Caco-2 (cell line): Measurements from ENCODE around the gene RNASE12. TPM values are rescaled to one million over a fixed set of nuclear protein-coding genes. Genes with fewer than 3 reads are reported as not detected.
"Not testable (repeated sequence)": the region's sequence is repeated elsewhere in the genome, so short reads cannot be mapped to it uniquely, and the experiment has no call there.

Experiments
- BruUV-seq: library from RNA; stranded (reverse); fragments of 400-500 nt; replicated peaks from 2 replicates; lab custom pipeline; 2021; lab: Mats Ljungman, UMichigan
- CTCF ChIA-PET: fragments of 300-600 bp; sonication (Branson Sonifier 250); formaldehyde crosslinking; loops from one replicate; lab custom pipeline; 2022; ENCODE audit warnings: antibody characterized with exemption; lab: Charles Lee
- POLR2A ChIA-PET: fragments of 300-600 bp; sonication (Branson Sonifier 250); formaldehyde crosslinking; loops from one replicate; lab custom pipeline; 2022; ENCODE audit warnings: antibody characterized with exemption; lab: Charles Lee
- DNase-seq, 2 experiments: peaks; one replicate each; pipeline versions ENCODE4 v3.0.0 to v3.0.0-alpha.2; 2020 to 2022
- H3K27me3 ChIP-seq: replicated peaks from 2 replicates; pipeline ENCODE4 v1.6.0; 2011; ENCODE audit warnings: low read length; ENCODE audit not compliant: control insufficient read depth, insufficient read depth
- H3K36me3 ChIP-seq: 2 replicates; pipeline ENCODE4 v1.5.1; 2011; ENCODE audit warnings: low read length; ENCODE audit not compliant: control insufficient read depth, insufficient read depth
- H3K4me1 ChIP-seq: fragments of 250-450 bp; sonication (Bioruptor Pico); 2 replicates; pipeline ENCODE4 v1.5.1; 2020; ENCODE audit warnings: mild to moderate bottlenecking
- H3K4me3 ChIP-seq: 2 replicates; pipeline ENCODE4 v1.5.1; 2011; ENCODE audit warnings: low read depth, mild to moderate bottlenecking, control low read depth, low read length
- H3K9me3 ChIP-seq: fragments of 250-450 bp; sonication (Bioruptor Pico); 2 replicates; pipeline ENCODE4 v1.5.1; 2020; ENCODE audit warnings: mild to moderate bottlenecking, moderate library complexity
- H3K27ac Mint-ChIP-seq: one replicate; pipeline ENCODE4 v1.8.0; 2022; ENCODE audit warnings: mixed read lengths; ENCODE audit not compliant: unreplicated experiment
- H3K27me3 Mint-ChIP-seq: one replicate; pipeline ENCODE4 v1.8.0; 2022; ENCODE audit warnings: mixed read lengths; ENCODE audit not compliant: insufficient read depth, unreplicated experiment
- H3K36me3 Mint-ChIP-seq: one replicate; pipeline ENCODE4 v1.8.0; 2022; ENCODE audit warnings: mild to moderate bottlenecking, mixed read lengths; ENCODE audit not compliant: insufficient read depth, unreplicated experiment
- H3K4me1 Mint-ChIP-seq: one replicate; pipeline ENCODE4 v1.8.0; 2022; ENCODE audit warnings: low read depth, mixed read lengths; ENCODE audit not compliant: unreplicated experiment
- H3K4me3 Mint-ChIP-seq: one replicate; pipeline ENCODE4 v1.8.0; 2022; ENCODE audit warnings: mild to moderate bottlenecking, moderate library complexity, mixed read lengths; ENCODE audit not compliant: unreplicated experiment
- H3K9me3 Mint-ChIP-seq: one replicate; pipeline ENCODE4 v1.8.0; 2022; ENCODE audit warnings: mixed read lengths; ENCODE audit not compliant: unreplicated experiment
- intact Hi-C: fragments of 100-400 bp; cut with micrococcal nuclease; formaldehyde crosslinking; loops from one replicate; pipeline ENCODE4 v1.10.0; 2022; ENCODE audit not compliant: unreplicated experiment
- total RNA-seq: library from RNA; stranded (reverse); gene quantifications from 2 replicates; pipeline ENCODE4 v1.2.3, GENCODE V29; 2022
- TF ChIP-seq, protein P1 (sequence below), 2 experiments: fragments of 200-600 bp in 1 of 2; IDR thresholded peaks; 1 replicate in 1 of 2; 2 replicates in 1 of 2; pipeline versions ENCODE4 v1.5.1 to v1.8.0; 2011 to 2022; ENCODE audit warnings: antibody characterized with exemption in 1 of 2, control low read depth in 1 of 2, inconsistent platforms in 1 of 2, low read depth in 1 of 2, low read length in 1 of 2, mild to moderate bottlenecking in 1 of 2, moderate library complexity in 1 of 2; ENCODE audit not compliant: insufficient read depth in 1 of 2, severe bottlenecking in 1 of 2, unreplicated experiment in 1 of 2

The RNASE12 gene
- total RNA-seq, 1 experiment from 2014 or later, result not detected

DNA sequence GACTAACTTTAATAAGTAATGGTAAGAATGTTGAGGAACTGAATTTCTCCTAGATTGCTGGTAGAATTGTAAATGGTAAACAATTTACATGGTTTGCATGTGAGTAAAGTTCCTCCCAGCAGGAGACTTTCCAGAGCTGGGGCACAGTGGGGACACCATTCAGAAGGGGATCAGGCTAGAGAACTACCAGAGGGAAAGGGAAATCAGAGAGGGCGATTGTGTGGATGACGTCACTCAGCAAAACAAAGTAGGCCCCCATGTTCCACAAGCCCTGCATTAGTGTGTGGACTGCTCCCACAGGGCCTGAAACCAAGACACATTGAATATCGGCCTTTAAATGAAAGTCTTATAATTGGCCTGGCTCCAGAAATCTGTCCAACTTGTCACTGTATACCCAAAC lies 12.9 kb downstream of the RNASE12 start:
- TF ChIP-seq, protein P1, sequence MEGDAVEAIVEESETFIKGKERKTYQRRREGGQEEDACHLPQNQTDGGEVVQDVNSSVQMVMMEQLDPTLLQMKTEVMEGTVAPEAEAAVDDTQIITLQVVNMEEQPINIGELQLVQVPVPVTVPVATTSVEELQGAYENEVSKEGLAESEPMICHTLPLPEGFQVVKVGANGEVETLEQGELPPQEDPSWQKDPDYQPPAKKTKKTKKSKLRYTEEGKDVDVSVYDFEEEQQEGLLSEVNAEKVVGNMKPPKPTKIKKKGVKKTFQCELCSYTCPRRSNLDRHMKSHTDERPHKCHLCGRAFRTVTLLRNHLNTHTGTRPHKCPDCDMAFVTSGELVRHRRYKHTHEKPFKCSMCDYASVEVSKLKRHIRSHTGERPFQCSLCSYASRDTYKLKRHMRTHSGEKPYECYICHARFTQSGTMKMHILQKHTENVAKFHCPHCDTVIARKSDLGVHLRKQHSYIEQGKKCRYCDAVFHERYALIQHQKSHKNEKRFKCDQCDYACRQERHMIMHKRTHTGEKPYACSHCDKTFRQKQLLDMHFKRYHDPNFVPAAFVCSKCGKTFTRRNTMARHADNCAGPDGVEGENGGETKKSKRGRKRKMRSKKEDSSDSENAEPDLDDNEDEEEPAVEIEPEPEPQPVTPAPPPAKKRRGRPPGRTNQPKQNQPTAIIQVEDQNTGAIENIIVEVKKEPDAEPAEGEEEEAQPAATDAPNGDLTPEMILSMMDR (IDR thresholded peaks at IDR 0.05; ENCODE audit: insufficient read depth in 1 of 2, low read depth in 1 of 2, low read length in 1 of 2, severe bottlenecking in 1 of 2, unreplicated experiment in 1 of 2), result no peak
- H3K27ac Mint-ChIP-seq, result no peak overlapping the region
- CTCF ChIA-PET, result no interaction called here

DNA sequence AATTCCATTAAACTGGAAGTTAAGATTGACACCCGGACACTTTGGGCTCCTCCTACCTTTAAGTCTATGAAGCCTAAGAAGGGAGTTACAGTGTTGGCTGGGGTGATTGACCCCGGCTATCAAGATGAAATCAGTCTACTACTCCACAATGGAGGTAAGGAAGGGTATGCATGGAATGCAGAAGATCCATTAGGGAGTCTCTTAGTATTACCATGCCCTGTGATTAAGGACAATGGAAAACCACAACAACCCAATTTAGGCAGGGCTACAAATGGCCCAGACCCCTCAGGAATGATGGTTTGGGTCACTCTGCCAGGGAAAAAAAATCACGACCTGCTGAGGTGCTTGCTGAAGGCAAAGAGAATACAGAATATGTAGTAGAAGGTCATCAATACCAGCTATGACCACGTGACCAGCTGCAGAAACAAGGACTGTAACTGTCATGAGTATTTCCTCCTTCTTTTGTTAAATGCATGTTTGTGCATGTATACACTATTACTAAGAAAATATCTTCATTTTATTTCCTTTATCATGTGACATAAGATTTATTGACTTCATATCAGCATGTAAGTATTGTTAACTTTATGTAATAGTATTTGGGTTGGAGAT lies 18.7 kb downstream of the RNASE12 start:
- H3K27me3 ChIP-seq, H3K36me3 Mint-ChIP-seq, H3K4me3 Mint-ChIP-seq, CTCF ChIA-PET, H3K36me3 ChIP-seq, H3K4me1 Mint-ChIP-seq, H3K9me3 ChIP-seq, H3K4me3 ChIP-seq, H3K9me3 Mint-ChIP-seq, BruUV-seq, H3K27ac Mint-ChIP-seq, POLR2A ChIA-PET, DNase-seq, H3K4me1 ChIP-seq, intact Hi-C loops, H3K27me3 Mint-ChIP-seq: not testable (repeated sequence)

More for the DNA sequence above, 12.9 kb downstream of the RNASE12 start:
- Histone ChIP-seq H3K36me3 (no peaks in the 10 kb centered on the region), H3K4me3 (no peak overlapping the region), H3K9me3 (no peaks in the 10 kb centered on the region; the same call in 1 of the 2 replicates), H3K4me1 (no peaks in the 10 kb centered on the region), H3K27me3 (no peaks in the 10 kb centered on the region)
- H3K4me3 Mint-ChIP-seq, result no peak overlapping the region
- intact Hi-C loops, result no loop called here
- no TSS peak for BruUV-seq
- DNase-seq, result no peak
- H3K36me3 Mint-ChIP-seq, result no peaks in the 10 kb centered on the region
- POLR2A ChIA-PET, result no interaction called here
- no peaks in the 10 kb centered on the region for H3K4me1 Mint-ChIP-seq
- no peaks in the 10 kb centered on the region for H3K27me3 Mint-ChIP-seq
- H3K9me3 Mint-ChIP-seq, result no peaks in the 10 kb centered on the region

DNA sequence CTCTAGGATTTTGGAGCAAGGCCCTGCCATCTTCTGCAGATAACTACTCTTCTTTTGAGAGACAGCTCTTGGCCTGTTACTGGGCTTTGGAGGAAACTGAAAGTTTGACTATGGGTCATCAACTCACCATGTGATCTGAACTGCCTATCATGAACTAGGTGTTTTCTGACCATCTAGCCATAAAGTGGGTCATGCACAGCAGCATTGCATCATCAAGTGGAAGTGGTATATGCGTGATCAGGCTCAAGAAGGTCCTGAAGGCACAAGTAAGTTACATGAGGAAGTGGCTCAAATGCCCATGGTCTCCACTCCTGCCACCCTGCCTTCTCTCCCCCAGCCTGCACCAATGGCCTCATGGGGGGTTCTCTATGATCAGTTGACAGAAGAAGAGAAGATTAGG lies 20.5 kb downstream of the RNASE12 start:
- intact Hi-C loops, POLR2A ChIA-PET: not testable (repeated sequence)

DNA sequence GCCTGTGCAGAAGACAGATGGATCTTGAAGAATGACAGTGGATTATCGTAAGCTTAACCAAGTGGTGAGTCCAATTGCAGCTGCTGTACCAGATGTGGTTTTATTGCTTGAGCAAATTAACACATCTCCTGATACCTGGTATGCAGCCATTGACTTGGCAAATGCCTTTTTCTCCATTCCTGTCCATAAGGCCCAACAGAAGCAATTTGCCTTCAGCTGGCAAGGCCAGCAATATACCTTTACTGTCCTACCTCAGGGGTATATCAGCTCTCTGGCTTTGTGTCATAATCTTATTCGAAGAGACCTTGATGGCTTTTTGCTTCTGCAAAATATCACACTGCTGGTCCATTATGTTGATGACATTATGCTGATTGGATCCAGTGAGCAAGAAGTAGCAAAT lies 21.3 kb downstream of the RNASE12 start:
- H3K4me1 ChIP-seq, H3K27me3 Mint-ChIP-seq, CTCF ChIA-PET, H3K9me3 Mint-ChIP-seq, H3K27ac Mint-ChIP-seq, BruUV-seq, H3K4me3 ChIP-seq, POLR2A ChIA-PET, H3K4me3 Mint-ChIP-seq, H3K36me3 ChIP-seq, H3K4me1 Mint-ChIP-seq, DNase-seq, H3K27me3 ChIP-seq, H3K9me3 ChIP-seq, intact Hi-C loops, H3K36me3 Mint-ChIP-seq: not testable (repeated sequence)

More for the DNA sequence above, 20.5 kb downstream of the RNASE12 start:
- H3K4me3 ChIP-seq, H3K36me3 Mint-ChIP-seq, DNase-seq, BruUV-seq, H3K4me1 Mint-ChIP-seq, H3K27me3 ChIP-seq, H3K4me3 Mint-ChIP-seq, H3K9me3 Mint-ChIP-seq, H3K36me3 ChIP-seq, H3K27me3 Mint-ChIP-seq, H3K27ac Mint-ChIP-seq, CTCF ChIA-PET, H3K9me3 ChIP-seq, H3K4me1 ChIP-seq: not testable (repeated sequence)
